ENCODE results near the gene PKIG.
"Not testable (repeated sequence)": the region's sequence is repeated elsewhere in the genome, so short reads cannot be mapped to it uniquely, and the experiment has no call there.

PKIG gene

GRCh38 chr20:44582311-44583025 is at the start of gene PKIG:
Gene PKIG, plus strand, starts transcription at chr20:44582579. Its CDS starts 31,978 bp downstream, at chr20:44614557.
- DNase-seq = no peak

GRCh38 chr20:44532981-44533331 is 49.4 kb upstream of the PKIG start:
- DNase-seq = no peak

- DNase-seq = no peak
These were observed 48.5 kb upstream of the PKIG start for GRCh38 chr20:44533928-44534327.

GRCh38 chr20:44536175-44536574 is 46.2 kb upstream of the PKIG start:
- DNase-seq = no peak

- DNase-seq = no peak
These were observed 44.4 kb upstream of the PKIG start for GRCh38 chr20:44537993-44538392.

GRCh38 chr20:44540834-44541233 is 41.5 kb upstream of the PKIG start:
- DNase-seq = no peak

- no peak for DNase-seq
These were observed 40.4 kb upstream of the PKIG start for GRCh38 chr20:44541992-44542391.

- DNase-seq = no peak
These were observed 39.5 kb upstream of the PKIG start for GRCh38 chr20:44542890-44543289.

- DNase-seq = no peak
These were observed 39.0 kb upstream of the PKIG start for GRCh38 chr20:44543358-44543757.

GRCh38 chr20:44544263-44544662 is 38.1 kb upstream of the PKIG start:
- DNase-seq = no peak

GRCh38 chr20:44547419-44547818 is 35.0 kb upstream of the PKIG start:
- no peak for DNase-seq

GRCh38 chr20:44549123-44549522 is 33.3 kb upstream of the PKIG start:
- no peak for DNase-seq

- no peak for DNase-seq
These were observed 30.3 kb upstream of the PKIG start for GRCh38 chr20:44552050-44552449.

GRCh38 chr20:44552568-44552949 is 29.8 kb upstream of the PKIG start:
- DNase-seq = no peak

- no peak for DNase-seq
These were observed 29.1 kb upstream of the PKIG start for GRCh38 chr20:44552950-44553908.

GRCh38 chr20:44559302-44559701 is 23.1 kb upstream of the PKIG start:
- DNase-seq = no peak

- no peak for DNase-seq
These were observed 22.1 kb upstream of the PKIG start for GRCh38 chr20:44560229-44560628.

- not testable (repeated sequence) for DNase-seq
These were observed 21.6 kb upstream of the PKIG start for GRCh38 chr20:44560818-44561217.

GRCh38 chr20:44561876-44562275 is 20.5 kb upstream of the PKIG start:
- no peak for DNase-seq

- no peak for DNase-seq
These were observed 16.4 kb upstream of the PKIG start for GRCh38 chr20:44566018-44566417.

- DNase-seq = no peak
These were observed 15.6 kb upstream of the PKIG start for GRCh38 chr20:44566811-44567210.

- no peak for DNase-seq
These were observed 12.0 kb upstream of the PKIG start for GRCh38 chr20:44570367-44570766.

GRCh38 chr20:44571362-44571988 is 10.9 kb upstream of the PKIG start:
- no peak for DNase-seq

All from stimulated activated CD4-positive, alpha-beta T cell treated with anti-CD3 and anti-CD28 coated beads, Interleukin-4, amount 100 ng/mL, for 24 hours (primary cell).